Epithelial cell of alveolus of lung (primary cell): ENCODE measurements around the gene CLGN. TPM values are rescaled to one million over a fixed set of nuclear protein-coding genes. Genes with fewer than 3 reads are reported as not detected.

Experiments used
- total RNA-seq: library from RNA; depleted of rRNA; stranded (reverse); fragments of >200 nt; gene quantifications from 2 replicates; pipeline ENCODE4 v1.2.1, GENCODE V29; 2015

The CLGN gene
- 3.0 and 7.1 TPM in 2 replicates for total RNA-seq

GRCh38 chr4:140427106-140427918, at the start of gene CLGN:
Gene CLGN, minus strand, starts transcription at chr4:140427648. Its CDS starts 14,570 bp downstream, at chr4:140413078.

GRCh38 chr4:140373328-140374129, 53.9 kb downstream of the CLGN start, which contains the start of gene SCOC:
Gene SCOC, plus strand, starts transcription at chr4:140373646. Its CDS starts 5,525 bp downstream, at chr4:140379171.

Other genes with a start within 250 kb of the CLGN start
- 55.2 and 65.3 TPM in 2 replicates for gene SCOC, start 54.0 kb downstream of the CLGN start, total RNA-seq
- not detected in 2 replicates for gene MGAT4D, start 70.6 kb upstream of the CLGN start, total RNA-seq
- 17.3 and 24.8 TPM in 2 replicates for gene ELMOD2, start 96.5 kb upstream of the CLGN start, total RNA-seq
- not detected in 2 replicates for gene UCP1, start 141.3 kb upstream of the CLGN start, total RNA-seq